Stimulated activated CD4-positive, alpha-beta T cell treated with anti-CD3 and anti-CD28 coated beads, Interleukin-1b, Interleukin-23, amount 100 ng/mL, for 4 hours (primary cell): Measurements from ENCODE around the gene NEDD8.
"Not testable (repeated sequence)": the region's sequence is repeated elsewhere in the genome, so short reads cannot be mapped to it uniquely, and the experiment has no call there.

Experiments used
- DNase-seq, 2 donors: peaks; one replicate each; pipeline ENCODE4 v3.0.0-alpha.2; 2020; ENCODE audit warnings: low read depth in 2 of 2

NEDD8 gene

GRCh38 chr14:24247422-24247821 is 15.3 kb upstream of the NEDD8 start:
- DNase-seq: no peak

GRCh38 chr14:24246765-24247212 is 14.6 kb upstream of the NEDD8 start:
- DNase-seq: no peak

GRCh38 chr14:24245350-24245749 is 13.2 kb upstream of the NEDD8 start:
- not testable (repeated sequence) for DNase-seq

GRCh38 chr14:24243336-24243836 is 11.2 kb upstream of the NEDD8 start:
- no peak for DNase-seq

GRCh38 chr14:24241829-24242443 is 9.8 kb upstream of the NEDD8 start:
- DNase-seq: peak; percentile 89 to 91

- DNase-seq: no peak
Observed at GRCh38 chr14:24240110-24240918, 8.1 kb upstream of the NEDD8 start.

GRCh38 chr14:24238527-24239037 is 6.4 kb upstream of the NEDD8 start:
- DNase-seq: no peak

GRCh38 chr14:24238123-24238522 is 6.0 kb upstream of the NEDD8 start:
- DNase-seq: no peak

GRCh38 chr14:24237463-24237955 is 5.3 kb upstream of the NEDD8 start:
- no peak for DNase-seq

GRCh38 chr14:24236689-24237462 is 4.7 kb upstream of the NEDD8 start:
- no peak for DNase-seq

GRCh38 chr14:24235804-24236688 is 3.9 kb upstream of the NEDD8 start:
- DNase-seq: no peak

- DNase-seq: no peak
Observed at GRCh38 chr14:24234095-24235005, 2.2 kb upstream of the NEDD8 start.

GRCh38 chr14:24233538-24233866 is 1.3 kb upstream of the NEDD8 start:
- no peak for DNase-seq

GRCh38 chr14:24232645-24233537 is 724 bp upstream of the NEDD8 start, which contains the start of gene GMPR2:
GMPR2 (plus strand) TSS chr14:24232929; CDS start chr14:24233254, 325 bp downstream.
- peak in 1 of 2 donors; percentile 17 for DNase-seq

GRCh38 chr14:24231263-24232120 is 675 bp downstream of the NEDD8 start:
- DNase-seq: no peak

- no peak for DNase-seq
Observed at GRCh38 chr14:24228902-24229301, 3.3 kb downstream of the NEDD8 start.

GRCh38 chr14:24226473-24226872 is 5.7 kb downstream of the NEDD8 start:
- DNase-seq: no peak

GRCh38 chr14:24224618-24225071 is 7.5 kb downstream of the NEDD8 start:
- DNase-seq: no peak
